Mesothelial cell of epicardium (in vitro differentiated cells): ENCODE data around the gene KDM4D. TPM values are rescaled to one million over a fixed set of nuclear protein-coding genes. Genes with fewer than 3 reads are reported as not detected.

ENCODE experiments used
- DNase-seq, 2 experiments: peaks; one replicate each; pipeline ENCODE4 v3.0.0; 2021; ENCODE audit warnings: low spot score in 2 of 2; ENCODE audit not compliant: unreplicated experiment in 2 of 2
- H3K27ac Mint-ChIP-seq: 2 replicates; pipeline ENCODE4 v1.8.0; 2021; ENCODE audit warnings: mixed read lengths
- H3K27me3 Mint-ChIP-seq: 2 replicates; pipeline ENCODE4 v1.8.0; 2021; ENCODE audit warnings: low read depth, mixed read lengths
- H3K36me3 Mint-ChIP-seq: 2 replicates; pipeline ENCODE4 v1.8.0; 2021; ENCODE audit warnings: mixed read lengths
- H3K4me1 Mint-ChIP-seq: 2 replicates; pipeline ENCODE4 v1.8.0; 2021; ENCODE audit warnings: mixed read lengths
- H3K4me3 Mint-ChIP-seq: 2 replicates; pipeline ENCODE4 v1.8.0; 2021; ENCODE audit warnings: mild to moderate bottlenecking, moderate library complexity, mixed read lengths
- H3K9me3 Mint-ChIP-seq: 2 replicates; pipeline ENCODE4 v1.8.0; 2021; ENCODE audit warnings: mixed read lengths
- CTCF ChIP-seq: fragments of 200-600 bp; sonication (generic); IDR thresholded peaks from one replicate; pipeline ENCODE4 v1.5.0; 2021; ENCODE audit warnings: antibody characterized with exemption; ENCODE audit not compliant: unreplicated experiment
- total RNA-seq: library from RNA; stranded (reverse); gene quantifications from 3 replicates; pipeline ENCODE4 v1.2.1, GENCODE V29; 2021

The KDM4D gene
- total RNA-seq, 1 donor from 2014 or later, result 2.0 TPM

- peaks cover 48% of the 10 kb centered on the region for H3K27me3 Mint-ChIP-seq
- H3K27ac Mint-ChIP-seq, result no peak overlapping the region
- TF ChIP-seq CTCF, result no peak
- H3K36me3 Mint-ChIP-seq, result no peaks in the 10 kb centered on the region
- DNase-seq, result no peak
- H3K9me3 Mint-ChIP-seq, result no peaks in the 10 kb centered on the region
- H3K4me3 Mint-ChIP-seq, result no peak overlapping the region
- no peaks in the 10 kb centered on the region for H3K4me1 Mint-ChIP-seq
These were observed 70.5 kb downstream of the KDM4D start for GRCh38 chr11:95044010-95044409.

GRCh38 chr11:95045812-95046211 lies 72.3 kb downstream of the KDM4D start:
- Mint-ChIP-seq H3K4me3 (no peak overlapping the region), H3K9me3 (no peaks in the 10 kb centered on the region), H3K4me1 (no peaks in the 10 kb centered on the region), H3K27ac (no peak overlapping the region), H3K27me3 (peaks cover 51% of the 10 kb centered on the region), H3K36me3 (no peaks in the 10 kb centered on the region)
- DNase-seq, result no peak
- no peak for TF ChIP-seq CTCF

Other genes with a start within 250 kb of the KDM4D start
- gene AMOTL1, start 205.4 kb upstream of the KDM4D start, total RNA-seq, result 77.0 to 78.5 TPM (median 77.8 TPM) in 3 replicates
- 64.9 to 71.8 TPM (median 66.9 TPM) in 3 replicates for gene CWC15, start 153 bp upstream of the KDM4D start, total RNA-seq
- not detected in 3 replicates for gene KDM4E, start 51.5 kb downstream of the KDM4D start, total RNA-seq
- gene KDM4F, start 75.7 kb downstream of the KDM4D start, total RNA-seq, result not detected in 3 replicates
- gene SRSF8, start 93.2 kb downstream of the KDM4D start, total RNA-seq, result 33.3 to 37.1 TPM (median 35.0 TPM) in 3 replicates
- 7.2 to 7.6 TPM (median 7.2 TPM) in 3 replicates for gene ENDOD1, start 116.1 kb downstream of the KDM4D start, total RNA-seq